Measurements from ENCODE around the gene LRCH1. TPM values are rescaled to one million over a fixed set of nuclear protein-coding genes. Genes with fewer than 3 reads are reported as not detected.

The LRCH1 gene
- total and polyA plus RNA-seq, 4 experiments from 2014 or later: 1.2 to 19.1 (median 12.1) TPM

DNA sequence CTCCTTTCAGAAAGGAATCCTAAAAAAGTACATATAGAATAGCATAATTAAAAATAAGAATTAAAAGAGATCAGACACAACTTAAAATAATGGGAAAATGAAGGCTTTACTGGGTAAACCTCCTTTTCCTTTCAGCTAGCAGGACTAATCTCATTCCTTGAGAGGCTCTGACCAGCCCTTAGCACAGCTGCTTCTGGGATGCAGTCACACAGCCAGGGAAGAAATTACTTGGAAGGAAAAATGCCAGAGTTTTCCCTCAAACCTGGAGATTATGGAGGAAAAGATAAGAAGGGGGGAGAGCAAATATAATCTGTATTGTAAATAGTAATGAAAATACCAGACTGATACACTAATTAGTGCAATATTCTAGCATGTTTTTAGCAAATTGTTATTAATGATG lies 91.8 kb downstream of the LRCH1 start:
- ChIA-PET POLR2A (ENCODE audit: partially characterized antibody) (no interaction called here), CTCF (ENCODE audit: partially characterized antibody) (interaction anchor here (1.2 to 2.5 kb wide), 2 partner anchors 10 to 93 kb away, joined by 3 to 8 read pairs; no protein-coding TSS in a partner anchor)
- Histone ChIP-seq H3K36me3 (ENCODE audit: insufficient read depth, low read length) (no peaks in the 10 kb centered on the region), H3K4me3 (ENCODE audit: low read length in 2 of 2) (no peak overlapping the region), H3K4me1 (ENCODE audit: insufficient read depth, low read length) (peaks cover 8% of the 10 kb centered on the region), H3K9me3 (ENCODE audit: control insufficient read depth in 1 of 2, low read length in 2 of 2) (no peaks in the 10 kb centered on the region), H3K27me3 (ENCODE audit: insufficient read depth, low read length) (no peaks in the 10 kb centered on the region), H3K27ac (ENCODE audit: low read depth, low read length) (no peak overlapping the region)
- Mint-ChIP-seq H3K4me1 (peaks cover 25 to 62% (median 42%) of the 10 kb centered on the region in 4 donors), H3K9me3 (no peaks in the 10 kb centered on the region), H3K4me3 (no peak overlapping the region), H3K27ac (no peak overlapping the region), H3K27me3 (no peaks in the 10 kb centered on the region), H3K36me3 (no peaks in the 10 kb centered on the region)
- no peak for DNase-seq
- intact Hi-C loops (cut with micrococcal nuclease): no loop called here

DNA sequence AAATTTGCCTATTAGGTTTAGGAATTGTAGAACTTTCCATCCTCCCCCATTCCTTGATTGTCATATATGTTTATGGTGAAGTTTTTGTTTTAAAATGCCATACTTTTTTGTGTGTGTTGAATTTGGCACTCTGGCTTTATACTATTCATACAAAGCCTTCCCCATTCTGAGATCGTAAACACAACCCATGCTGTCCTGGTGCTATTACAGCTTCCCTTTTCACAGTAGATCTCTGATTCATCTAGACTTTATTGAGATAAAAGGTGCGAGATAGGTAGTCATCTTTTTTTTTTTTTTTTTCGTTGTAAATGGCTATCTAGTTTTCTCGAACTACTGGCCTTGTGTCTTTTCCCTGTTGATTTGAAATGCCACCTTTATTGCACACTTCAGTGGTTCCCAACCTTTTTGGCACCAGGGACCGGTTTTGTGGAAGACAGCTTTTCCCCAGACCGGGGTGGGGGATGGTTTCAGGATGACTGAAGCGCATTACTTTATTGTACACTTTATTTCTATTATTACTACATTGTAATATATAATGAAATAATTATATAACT lies 94.6 kb downstream of the LRCH1 start:
- no peak for DNase-seq
- peak overlapping the region in 1 of 8 donors; percentile 35 for H3K4me3 Mint-ChIP-seq
- no peak overlapping the region for H3K4me3 ChIP-seq (ENCODE audit: low read length in 2 of 2)
- peaks cover 10 to 16% of the 10 kb centered on the region in 2 donors for H3K36me3 Mint-ChIP-seq
- ChIA-PET CTCF (ENCODE audit: partially characterized antibody) (interaction anchor here (0.7 to 1.1 kb wide), 3 partner anchors 23 to 96 kb away, joined by 3 to 4 read pairs (median 3); no protein-coding TSS in a partner anchor), POLR2A (ENCODE audit: partially characterized antibody) (no interaction called here)
- peaks cover 25 to 42% (median 28%) of the 10 kb centered on the region in 4 donors for H3K4me1 Mint-ChIP-seq
- H3K9me3 Mint-ChIP-seq: no peaks in the 10 kb centered on the region
- no peaks in the 10 kb centered on the region for H3K9me3 ChIP-seq (ENCODE audit: control insufficient read depth in 1 of 2, low read length in 2 of 2)
- intact Hi-C loops (cut with micrococcal nuclease): no loop called here
- H3K27me3 ChIP-seq (ENCODE audit: insufficient read depth, low read length): no peaks in the 10 kb centered on the region
- peak overlapping the region in 2 of 7 donors; percentile 0 to 44 for H3K27ac Mint-ChIP-seq
- H3K27ac ChIP-seq (ENCODE audit: low read depth, low read length): no peak overlapping the region
- no peaks in the 10 kb centered on the region for H3K4me1 ChIP-seq (ENCODE audit: insufficient read depth, low read length)
- no peaks in the 10 kb centered on the region for H3K36me3 ChIP-seq (ENCODE audit: insufficient read depth, low read length)
- no peaks in the 10 kb centered on the region for H3K27me3 Mint-ChIP-seq

DNA sequence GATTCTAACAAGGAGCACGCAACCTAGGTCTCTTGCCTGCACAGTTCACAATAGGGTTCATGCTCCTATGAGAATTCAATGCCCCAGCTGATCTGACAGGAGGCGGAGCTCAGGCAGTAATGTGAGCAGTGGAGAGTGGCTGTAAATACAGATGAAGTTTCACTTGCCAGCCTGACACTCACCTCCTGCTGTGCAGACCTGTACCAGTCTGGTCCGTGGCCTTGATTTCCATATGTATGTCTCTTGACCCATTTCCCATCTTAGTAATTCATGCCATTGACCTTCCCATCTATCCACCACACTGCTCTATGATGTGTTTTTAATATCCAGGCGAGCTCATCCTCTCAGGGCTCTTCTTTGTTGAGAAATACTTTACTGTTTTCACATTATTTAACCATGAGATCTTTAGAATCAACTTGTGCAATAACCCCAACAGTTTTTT lies 95.2 kb downstream of the LRCH1 start:
- ChIA-PET CTCF (ENCODE audit: partially characterized antibody) (interaction anchor here (0.7 to 1.1 kb wide), 2 partner anchors 24 to 66 kb away, joined by 3 to 4 read pairs; no protein-coding TSS in a partner anchor), POLR2A (ENCODE audit: partially characterized antibody) (no interaction called here)
- Histone ChIP-seq H3K4me1 (ENCODE audit: insufficient read depth, low read length) (no peaks in the 10 kb centered on the region), H3K4me3 (ENCODE audit: low read length in 2 of 2) (no peak overlapping the region), H3K27ac (ENCODE audit: low read depth, low read length) (no peak overlapping the region), H3K27me3 (ENCODE audit: insufficient read depth, low read length) (no peaks in the 10 kb centered on the region), H3K36me3 (ENCODE audit: insufficient read depth, low read length) (no peaks in the 10 kb centered on the region), H3K9me3 (ENCODE audit: control insufficient read depth in 1 of 2, low read length in 2 of 2) (no peaks in the 10 kb centered on the region)
- Mint-ChIP-seq H3K4me1 (peaks cover 23 to 39% (median 24%) of the 10 kb centered on the region in 4 donors), H3K9me3 (no peaks in the 10 kb centered on the region), H3K27me3 (no peaks in the 10 kb centered on the region), H3K4me3 (no peak overlapping the region), H3K36me3 (peaks cover 12 to 19% of the 10 kb centered on the region in 2 donors), H3K27ac (peak overlapping the region in 2 of 7 donors; percentile 5 to 33)
- no peak for DNase-seq
- intact Hi-C loops (cut with micrococcal nuclease): no loop called here

DNA sequence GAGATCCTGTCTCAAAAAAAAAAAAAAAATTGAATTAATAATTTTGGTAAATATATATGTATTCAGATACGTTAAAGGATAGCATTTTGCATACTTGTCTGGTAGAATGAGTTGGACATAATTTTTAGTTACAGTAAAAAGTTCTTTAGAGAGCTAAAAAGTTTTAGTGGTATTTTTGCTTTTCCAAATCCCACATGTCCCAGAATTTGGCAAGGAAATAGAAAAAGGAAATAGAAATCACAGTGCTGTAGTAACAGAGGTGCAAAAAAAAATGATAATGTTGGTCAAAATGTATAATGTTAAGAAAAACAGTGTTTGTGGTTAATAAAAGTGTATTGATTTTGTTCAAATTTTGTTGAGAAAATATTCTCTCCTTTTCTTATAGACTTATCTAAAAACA lies 96.8 kb downstream of the LRCH1 start:
- no peaks in the 10 kb centered on the region for H3K9me3 Mint-ChIP-seq
- H3K4me1 ChIP-seq (ENCODE audit: insufficient read depth, low read length): no peaks in the 10 kb centered on the region
- H3K27me3 ChIP-seq (ENCODE audit: insufficient read depth, low read length): no peaks in the 10 kb centered on the region
- ChIA-PET CTCF (ENCODE audit: partially characterized antibody) (no interaction called here), POLR2A (ENCODE audit: partially characterized antibody) (no interaction called here)
- peaks cover 12 to 20% of the 10 kb centered on the region in 2 donors for H3K36me3 Mint-ChIP-seq
- no peak overlapping the region for H3K27ac ChIP-seq (ENCODE audit: low read depth, low read length)
- no peak overlapping the region for H3K4me3 ChIP-seq (ENCODE audit: low read length in 2 of 2)
- H3K4me1 Mint-ChIP-seq: peaks cover 13 to 23% (median 19%) of the 10 kb centered on the region in 4 donors
- H3K9me3 ChIP-seq (ENCODE audit: control insufficient read depth in 1 of 2, low read length in 2 of 2): no peaks in the 10 kb centered on the region
- no peak for DNase-seq
- H3K4me3 Mint-ChIP-seq: no peak overlapping the region
- intact Hi-C loops (cut with micrococcal nuclease): no loop called here
- H3K36me3 ChIP-seq (ENCODE audit: insufficient read depth, low read length): no peaks in the 10 kb centered on the region
- H3K27me3 Mint-ChIP-seq: no peaks in the 10 kb centered on the region
- H3K27ac Mint-ChIP-seq: no peak overlapping the region

DNA sequence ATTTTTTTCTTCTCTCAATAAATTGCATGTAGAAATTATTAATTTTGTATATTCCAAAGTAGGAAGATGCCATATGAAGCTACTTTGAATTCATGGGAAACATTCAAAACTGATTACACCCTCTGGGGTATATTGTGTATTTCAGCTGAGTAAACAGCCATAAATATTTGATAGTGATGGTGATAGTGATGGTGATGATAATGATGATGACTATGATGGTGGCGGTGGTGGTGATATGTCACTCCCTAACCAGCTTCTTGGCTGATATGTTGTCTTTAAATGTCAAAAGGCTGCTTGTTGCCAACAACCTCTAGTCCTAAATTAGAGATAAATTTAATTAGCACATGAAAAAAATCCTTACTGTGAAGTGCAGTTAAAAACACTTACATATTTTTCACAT lies 102.0 kb downstream of the LRCH1 start:
- Mint-ChIP-seq H3K4me3 (no peak overlapping the region), H3K9me3 (no peaks in the 10 kb centered on the region), H3K4me1 (peaks cover 5 to 17% (median 13%) of the 10 kb centered on the region in 4 donors), H3K27ac (no peak overlapping the region), H3K27me3 (no peaks in the 10 kb centered on the region), H3K36me3 (peaks cover 17 to 25% of the 10 kb centered on the region in 2 donors)
- intact Hi-C loops (cut with micrococcal nuclease): no loop called here
- no peaks in the 10 kb centered on the region for H3K36me3 ChIP-seq (ENCODE audit: insufficient read depth, low read length)
- H3K27ac ChIP-seq (ENCODE audit: low read depth, low read length): no peak overlapping the region
- ChIA-PET CTCF (ENCODE audit: partially characterized antibody) (interaction anchor here (1.5 kb wide), 1 partner anchor 11 kb away, joined by 3 read pairs; no protein-coding TSS in a partner anchor), POLR2A (ENCODE audit: partially characterized antibody) (no interaction called here)
- peaks cover 9% of the 10 kb centered on the region for H3K4me1 ChIP-seq (ENCODE audit: insufficient read depth, low read length)
- no peaks in the 10 kb centered on the region for H3K27me3 ChIP-seq (ENCODE audit: insufficient read depth, low read length)
- H3K9me3 ChIP-seq (ENCODE audit: control insufficient read depth in 1 of 2, low read length in 2 of 2): no peaks in the 10 kb centered on the region
- DNase-seq: no peak
- H3K4me3 ChIP-seq (ENCODE audit: low read length in 2 of 2): no peak overlapping the region

DNA sequence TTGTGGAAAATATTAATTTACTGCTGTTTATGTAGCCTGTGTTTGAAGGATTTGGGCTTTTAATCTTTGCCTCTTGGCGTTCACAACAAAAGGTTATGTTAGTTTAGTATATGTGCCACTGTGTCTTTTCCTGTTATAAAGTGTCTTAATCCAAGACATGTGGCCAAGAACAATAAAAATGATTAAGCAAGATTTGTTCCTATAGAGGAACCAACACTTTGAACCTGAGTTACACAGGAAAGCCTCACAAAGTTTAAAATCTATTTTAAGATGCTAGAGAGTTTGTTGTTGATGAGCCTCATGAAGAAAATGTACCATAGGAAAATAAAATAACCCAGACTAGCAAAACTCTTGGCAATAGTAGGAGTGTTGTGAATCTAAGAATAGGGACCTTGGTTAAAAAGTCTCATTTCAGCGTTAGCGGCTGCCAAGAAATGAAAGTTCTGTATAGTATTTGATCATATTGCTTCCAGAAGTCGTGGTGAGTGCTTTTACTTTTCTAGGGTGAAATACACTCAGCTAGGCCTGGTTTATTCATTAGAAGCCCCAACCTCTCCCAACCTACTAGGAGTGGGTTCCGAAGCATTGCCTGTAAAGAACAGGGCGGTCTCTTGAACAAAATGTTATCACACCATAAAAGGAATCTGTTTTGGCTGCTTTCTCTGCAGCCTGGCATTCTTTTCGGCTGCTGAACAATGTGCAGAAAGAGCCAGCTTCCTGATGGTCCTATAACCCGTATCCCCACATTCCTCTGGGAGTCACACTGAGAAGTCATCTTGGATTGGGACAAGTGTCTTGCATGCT lies 102.6 kb downstream of the LRCH1 start:
- Mint-ChIP-seq H3K36me3 (peaks cover 16 to 24% of the 10 kb centered on the region in 2 donors), H3K27me3 (no peaks in the 10 kb centered on the region), H3K9me3 (no peaks in the 10 kb centered on the region), H3K4me1 (peaks cover 7 to 16% (median 11%) of the 10 kb centered on the region in 4 donors), H3K27ac (no peak overlapping the region), H3K4me3 (no peak overlapping the region)
- ChIA-PET CTCF (ENCODE audit: partially characterized antibody) (no interaction called here), POLR2A (ENCODE audit: partially characterized antibody) (no interaction called here)
- intact Hi-C loops (cut with micrococcal nuclease): no loop called here
- no peaks in the 10 kb centered on the region for H3K36me3 ChIP-seq (ENCODE audit: insufficient read depth, low read length)
- DNase-seq: no peak
- no peak overlapping the region for H3K4me3 ChIP-seq (ENCODE audit: low read length in 2 of 2)
- peaks cover 9% of the 10 kb centered on the region for H3K4me1 ChIP-seq (ENCODE audit: insufficient read depth, low read length)
- no peaks in the 10 kb centered on the region for H3K27me3 ChIP-seq (ENCODE audit: insufficient read depth, low read length)
- H3K27ac ChIP-seq (ENCODE audit: low read depth, low read length): no peak overlapping the region
- H3K9me3 ChIP-seq (ENCODE audit: control insufficient read depth in 1 of 2, low read length in 2 of 2): no peaks in the 10 kb centered on the region

DNA sequence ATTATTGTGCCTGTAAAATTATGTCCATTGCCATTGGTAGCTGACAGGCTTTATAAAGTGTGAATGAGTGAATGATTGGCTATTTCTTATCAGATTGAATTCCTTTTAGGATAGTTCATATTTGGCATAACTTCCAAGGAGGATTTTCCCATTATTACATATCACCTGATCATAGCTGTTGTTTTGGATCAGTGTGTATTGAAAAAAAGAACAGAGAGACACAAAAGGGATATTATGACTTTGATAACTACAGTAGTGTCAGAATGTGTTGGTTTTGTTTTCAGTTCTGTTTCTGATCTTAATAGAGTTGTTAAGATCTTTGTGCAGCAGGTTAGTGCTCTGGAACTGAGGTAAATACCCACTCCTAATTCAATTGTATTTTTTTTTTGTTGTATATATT lies 103.8 kb downstream of the LRCH1 start:
- H3K27ac ChIP-seq (ENCODE audit: low read depth, low read length): no peak overlapping the region
- intact Hi-C loops (cut with micrococcal nuclease): no loop called here
- H3K9me3 Mint-ChIP-seq: no peaks in the 10 kb centered on the region
- peak overlapping the region in 1 of 7 donors; percentile 7 for H3K27ac Mint-ChIP-seq
- DNase-seq: no peak
- H3K4me1 ChIP-seq (ENCODE audit: insufficient read depth, low read length): peaks cover 9% of the 10 kb centered on the region
- peaks cover 11 to 17% (median 15%) of the 10 kb centered on the region in 4 donors for H3K4me1 Mint-ChIP-seq
- H3K27me3 Mint-ChIP-seq: no peaks in the 10 kb centered on the region
- CTCF ChIA-PET (ENCODE audit: partially characterized antibody): interaction anchor here (0.6 to 2.1 kb wide), 2 partner anchors 10 to 1921 kb away, joined by 4 to 5 read pairs; no protein-coding TSS in a partner anchor
- no peaks in the 10 kb centered on the region for H3K27me3 ChIP-seq (ENCODE audit: insufficient read depth, low read length)
- H3K4me3 Mint-ChIP-seq: no peak overlapping the region
- H3K4me3 ChIP-seq (ENCODE audit: low read length in 2 of 2): no peak overlapping the region
- no peaks in the 10 kb centered on the region for H3K36me3 ChIP-seq (ENCODE audit: insufficient read depth, low read length)
- POLR2A ChIA-PET (ENCODE audit: partially characterized antibody): no interaction called here
- H3K9me3 ChIP-seq (ENCODE audit: control insufficient read depth in 1 of 2, low read length in 2 of 2): no peaks in the 10 kb centered on the region
- H3K36me3 Mint-ChIP-seq: peaks cover 13 to 22% of the 10 kb centered on the region in 2 donors
